ENCODE measurements around the gene GALNT9. TPM values are rescaled to one million over a fixed set of nuclear protein-coding genes. Genes with fewer than 3 reads are reported as not detected.

GALNT9 gene
- total RNA-seq, 1 donor from 2014 or later = not detected

DNA sequence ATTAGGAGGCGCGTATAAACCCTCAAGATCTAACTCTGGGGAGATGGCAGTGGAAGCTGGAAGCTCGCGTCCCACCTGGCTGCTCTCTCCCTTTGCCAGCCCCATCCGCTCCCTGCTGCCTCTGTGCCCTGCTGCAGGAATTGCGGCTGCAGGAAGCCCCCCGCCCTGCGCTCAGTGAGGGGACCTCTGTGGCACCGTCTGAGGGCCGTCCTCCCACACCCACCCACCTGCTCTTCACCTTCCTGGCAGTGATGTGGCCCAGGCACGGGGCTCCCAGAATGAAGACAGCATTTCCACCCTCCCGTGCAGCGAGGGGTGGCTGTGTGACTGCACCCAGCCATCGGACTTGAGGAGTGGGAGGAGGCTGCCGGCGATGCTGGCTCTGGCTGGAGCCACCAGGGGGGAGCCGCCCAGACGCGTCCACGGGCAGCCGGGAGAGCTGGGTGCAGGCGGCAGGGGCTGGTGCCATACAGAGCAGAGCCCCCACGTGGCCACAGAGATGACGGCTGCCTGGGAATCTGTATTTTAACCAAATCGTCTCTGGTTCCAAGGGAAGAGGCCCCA, 28.3 kb upstream of the GALNT9 start:
- Histone ChIP-seq H3K27ac (replicated peaks) (no peak overlapping the region), H3K9me3 (replicated peaks) (peaks cover 6% of the 10 kb centered on the region), H3K27me3 (ENCODE audit: low read depth) (peaks cover 55% of the 10 kb centered on the region), H3K4me1 (no peaks in the 10 kb centered on the region), H3K36me3 (no peaks in the 10 kb centered on the region), H3K4me3 (no peak overlapping the region)
- DNase-seq = peak; percentile 5
- TF ChIP-seq, protein P1, sequence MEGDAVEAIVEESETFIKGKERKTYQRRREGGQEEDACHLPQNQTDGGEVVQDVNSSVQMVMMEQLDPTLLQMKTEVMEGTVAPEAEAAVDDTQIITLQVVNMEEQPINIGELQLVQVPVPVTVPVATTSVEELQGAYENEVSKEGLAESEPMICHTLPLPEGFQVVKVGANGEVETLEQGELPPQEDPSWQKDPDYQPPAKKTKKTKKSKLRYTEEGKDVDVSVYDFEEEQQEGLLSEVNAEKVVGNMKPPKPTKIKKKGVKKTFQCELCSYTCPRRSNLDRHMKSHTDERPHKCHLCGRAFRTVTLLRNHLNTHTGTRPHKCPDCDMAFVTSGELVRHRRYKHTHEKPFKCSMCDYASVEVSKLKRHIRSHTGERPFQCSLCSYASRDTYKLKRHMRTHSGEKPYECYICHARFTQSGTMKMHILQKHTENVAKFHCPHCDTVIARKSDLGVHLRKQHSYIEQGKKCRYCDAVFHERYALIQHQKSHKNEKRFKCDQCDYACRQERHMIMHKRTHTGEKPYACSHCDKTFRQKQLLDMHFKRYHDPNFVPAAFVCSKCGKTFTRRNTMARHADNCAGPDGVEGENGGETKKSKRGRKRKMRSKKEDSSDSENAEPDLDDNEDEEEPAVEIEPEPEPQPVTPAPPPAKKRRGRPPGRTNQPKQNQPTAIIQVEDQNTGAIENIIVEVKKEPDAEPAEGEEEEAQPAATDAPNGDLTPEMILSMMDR (IDR thresholded peaks at IDR 0.05; ENCODE audit: borderline replicate concordance) = no peak
- intact Hi-C loops (cut with micrococcal nuclease) = no loop called here

DNA sequence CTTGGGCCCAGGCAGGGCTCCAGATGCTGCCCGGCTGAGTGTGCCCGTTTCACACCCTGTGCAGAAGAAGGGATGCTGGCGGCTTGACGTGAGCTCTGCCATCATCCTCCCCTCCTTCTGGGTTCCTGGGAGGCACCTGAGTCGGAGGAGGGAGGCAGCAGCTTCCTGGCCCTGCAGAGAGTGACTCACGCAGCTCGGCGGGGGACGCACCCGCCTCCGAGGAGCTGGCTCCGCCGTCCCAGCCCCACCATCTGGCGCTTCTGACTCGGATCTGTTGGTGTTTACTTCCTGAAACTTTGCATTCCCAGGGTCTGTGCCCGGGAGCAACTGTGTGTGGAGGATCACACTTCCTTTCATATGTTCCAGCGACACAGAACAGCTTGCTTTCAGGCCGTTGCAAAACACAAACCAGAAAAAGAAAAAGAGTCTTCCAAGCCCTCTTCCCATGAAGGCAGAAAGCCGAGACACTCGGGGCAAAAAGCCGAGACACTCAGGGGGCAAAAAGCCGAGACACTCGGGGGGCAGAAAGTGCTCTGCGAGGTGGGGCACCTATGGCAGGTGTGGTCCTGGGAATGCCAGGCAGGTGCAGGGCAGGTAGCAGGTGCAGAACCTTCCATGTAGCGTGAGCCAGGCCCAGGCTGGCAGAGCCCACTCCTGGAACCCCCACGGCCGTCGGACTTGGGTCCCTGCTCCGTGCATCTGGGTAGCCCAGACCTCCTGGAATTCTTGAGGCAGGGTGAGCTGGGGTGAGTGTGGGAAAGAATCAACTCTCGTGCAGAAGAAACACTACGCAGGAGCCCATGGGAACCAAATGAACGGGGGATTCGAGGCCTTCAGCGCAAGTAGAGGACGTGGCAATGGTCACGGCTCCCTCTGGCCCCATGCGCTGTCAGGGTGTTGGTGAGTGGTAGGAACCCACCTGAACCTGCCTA, 27.6 kb upstream of the GALNT9 start:
- Histone ChIP-seq H3K4me1 (no peaks in the 10 kb centered on the region), H3K36me3 (no peaks in the 10 kb centered on the region), H3K27me3 (ENCODE audit: low read depth) (peaks cover 62% of the 10 kb centered on the region), H3K4me3 (no peak overlapping the region), H3K9me3 (replicated peaks) (peaks cover 6% of the 10 kb centered on the region), H3K27ac (replicated peaks) (no peak overlapping the region)
- TF ChIP-seq, protein P1 (IDR thresholded peaks at IDR 0.05; ENCODE audit: borderline replicate concordance) = no peak
- peak; percentile 30 for DNase-seq
- intact Hi-C loops (cut with micrococcal nuclease) = no loop called here

DNA sequence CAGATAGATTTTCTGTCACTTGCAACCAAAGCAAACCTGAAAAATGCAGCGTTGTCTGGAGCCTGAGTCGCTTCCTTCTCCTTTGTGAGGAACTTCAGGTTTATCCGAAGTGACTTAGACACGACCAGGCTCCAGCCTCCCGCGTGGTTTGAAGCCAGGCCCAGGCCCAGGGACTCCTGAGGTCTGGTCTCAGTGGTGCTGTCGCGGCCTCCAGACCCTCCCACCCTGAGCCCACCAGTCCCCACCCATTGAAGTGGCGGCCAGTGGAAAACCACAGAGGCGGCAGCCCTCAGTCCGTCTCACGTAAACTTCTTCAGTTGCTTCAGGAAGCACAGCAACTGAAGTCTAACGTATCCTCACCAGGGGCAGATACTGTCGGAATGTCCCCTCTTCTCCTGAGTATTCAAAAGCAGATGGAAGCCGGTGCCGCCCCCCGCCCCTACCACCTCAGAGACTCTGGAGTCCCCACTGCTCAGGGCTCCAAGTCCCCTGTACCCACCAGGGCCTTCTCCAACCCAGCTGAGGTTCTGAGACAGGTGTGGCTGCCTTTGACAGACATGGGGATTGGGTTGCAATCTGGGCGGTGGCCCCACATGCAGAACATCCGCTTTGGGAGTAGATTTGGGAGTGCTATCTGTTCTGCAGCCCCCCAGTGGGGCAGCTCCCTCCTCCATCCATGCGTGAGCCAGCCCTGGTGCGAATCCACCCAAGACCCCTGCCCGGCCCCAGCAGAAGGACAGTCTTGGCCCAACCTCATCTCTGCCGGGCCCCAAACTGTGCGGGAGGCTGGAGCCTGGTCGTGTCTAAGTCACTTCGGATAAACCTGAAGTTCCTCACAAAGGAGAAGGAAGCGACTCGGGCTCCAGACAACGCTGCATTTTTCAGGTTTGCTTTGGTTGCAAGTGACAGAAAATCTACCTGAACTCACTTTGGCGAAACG, 26.6 kb upstream of the GALNT9 start:
- Histone ChIP-seq H3K27ac (replicated peaks) (no peak overlapping the region), H3K4me3 (no peak overlapping the region), H3K36me3 (no peaks in the 10 kb centered on the region), H3K4me1 (no peaks in the 10 kb centered on the region), H3K27me3 (ENCODE audit: low read depth) (peaks cover 72% of the 10 kb centered on the region), H3K9me3 (replicated peaks) (peaks cover 6% of the 10 kb centered on the region)
- DNase-seq = no peak
- intact Hi-C loops (cut with micrococcal nuclease) = no loop called here
- TF ChIP-seq, protein P1 (IDR thresholded peaks at IDR 0.05; ENCODE audit: borderline replicate concordance) = no peak

DNA sequence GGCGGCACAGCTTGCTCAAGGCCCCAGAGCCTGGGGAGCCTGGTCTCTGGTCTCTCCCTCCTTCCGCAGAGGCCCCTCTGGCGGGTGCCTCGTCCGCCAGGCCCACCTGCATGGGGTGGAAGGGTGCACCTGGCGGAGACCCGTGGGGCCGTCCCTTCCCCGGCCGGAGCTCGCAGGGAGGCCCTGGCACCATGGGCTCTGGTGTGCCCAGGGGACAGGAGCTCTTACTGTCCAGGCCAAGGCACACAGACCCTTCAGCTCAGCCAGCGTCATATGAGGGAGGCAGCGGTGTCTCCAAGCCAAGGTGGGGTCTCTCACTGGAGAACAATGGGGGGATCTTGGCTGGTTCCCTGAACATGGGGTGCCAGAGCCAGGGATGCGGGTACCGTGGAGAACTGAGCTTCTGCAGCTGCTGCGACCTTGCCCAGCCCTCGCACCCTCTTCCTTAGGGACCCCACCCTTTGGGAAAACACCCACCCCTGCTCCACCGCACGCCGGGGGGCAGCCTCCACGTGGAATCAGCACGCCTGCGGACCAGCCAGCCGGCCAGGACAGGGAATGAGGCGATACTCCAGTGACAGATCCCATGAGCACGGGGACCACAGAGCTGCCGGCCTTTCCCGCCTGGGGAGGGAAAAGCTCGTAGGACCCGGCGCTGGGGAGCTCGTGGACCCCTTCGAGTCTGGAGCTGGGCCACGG, 25.7 kb upstream of the GALNT9 start:
- H3K27ac ChIP-seq (replicated peaks) = no peak overlapping the region
- DNase-seq = no peak
- no peak overlapping the region for H3K4me3 ChIP-seq
- TF ChIP-seq, protein P1 (IDR thresholded peaks at IDR 0.05; ENCODE audit: borderline replicate concordance) = no peak
- H3K27me3 ChIP-seq (ENCODE audit: low read depth) = peaks cover 81% of the 10 kb centered on the region
- no peaks in the 10 kb centered on the region for H3K4me1 ChIP-seq
- H3K36me3 ChIP-seq = no peaks in the 10 kb centered on the region
- intact Hi-C loops (cut with micrococcal nuclease) = no loop called here
- H3K9me3 ChIP-seq (replicated peaks) = peaks cover 6% of the 10 kb centered on the region

Data from left ventricle myocardium inferior (tissue), 1 donor.